Measurements from ENCODE around the gene STMN3. TPM values are rescaled to one million over a fixed set of nuclear protein-coding genes. Genes with fewer than 3 reads are reported as not detected.

Gene STMN3
- total RNA-seq, 1 experiment from 2014 or later = 27.9 TPM

GRCh38 chr20:63656451-63656850, 3.2 kb upstream of the STMN3 start:
- Mint-ChIP-seq H3K4me3 (ENCODE audit: unreplicated experiment) (no peak overlapping the region), H3K27ac (ENCODE audit: unreplicated experiment) (no peak overlapping the region), H3K36me3 (ENCODE audit: insufficient read depth, unreplicated experiment) (peaks cover 26% of the 10 kb centered on the region), H3K27me3 (ENCODE audit: insufficient read depth, unreplicated experiment) (peaks cover 3% of the 10 kb centered on the region), H3K4me1 (ENCODE audit: low read depth, unreplicated experiment) (peaks cover 20% of the 10 kb centered on the region), H3K9me3 (ENCODE audit: unreplicated experiment) (no peaks in the 10 kb centered on the region)
- DNase-seq = no peak
- CTCF ChIA-PET = no interaction called here
- intact Hi-C loops (cut with micrococcal nuclease; ENCODE audit: unreplicated experiment) = no loop called here
- Histone ChIP-seq H3K27me3 (replicated peaks; ENCODE audit: control insufficient read depth, insufficient read depth, low read length) (no peaks in the 10 kb centered on the region), H3K36me3 (ENCODE audit: control insufficient read depth, insufficient read depth, low read length) (no peaks in the 10 kb centered on the region), H3K9me3 (no peaks in the 10 kb centered on the region), H3K4me3 (ENCODE audit: low read depth, low read length) (no peak overlapping the region), H3K4me1 (peaks cover 15% of the 10 kb centered on the region)
- POLR2A ChIA-PET = interaction anchor here (0.5 kb wide), 1 partner anchor 9 kb away, joined by 4 read pairs; no protein-coding TSS in a partner anchor
- no TSS peak for BruUV-seq (replicated peaks)
- TF ChIP-seq CTCF (IDR thresholded peaks at IDR 0.05; ENCODE audit: insufficient read depth in 1 of 2, low read depth in 1 of 2, low read length in 1 of 2, severe bottlenecking in 1 of 2, unreplicated experiment in 1 of 2) = no peak

- Histone ChIP-seq H3K4me1 (peaks cover 15% of the 10 kb centered on the region), H3K9me3 (no peaks in the 10 kb centered on the region), H3K27me3 (replicated peaks; ENCODE audit: control insufficient read depth, insufficient read depth, low read length) (no peaks in the 10 kb centered on the region), H3K36me3 (ENCODE audit: control insufficient read depth, insufficient read depth, low read length) (no peaks in the 10 kb centered on the region), H3K4me3 (ENCODE audit: low read depth, low read length) (no peak overlapping the region)
- H3K4me3 Mint-ChIP-seq (ENCODE audit: unreplicated experiment) = no peak overlapping the region
- H3K27me3 Mint-ChIP-seq (ENCODE audit: insufficient read depth, unreplicated experiment) = peaks cover 4% of the 10 kb centered on the region
- intact Hi-C loops (cut with micrococcal nuclease; ENCODE audit: unreplicated experiment) = no loop called here
- peaks cover 20% of the 10 kb centered on the region for H3K36me3 Mint-ChIP-seq (ENCODE audit: insufficient read depth, unreplicated experiment)
- ChIA-PET POLR2A (interaction anchor here (0.6 kb wide), 1 partner anchor 37 kb away, joined by 3 read pairs; no protein-coding TSS in a partner anchor), CTCF (interaction anchor here (0.8 kb wide), 1 partner anchor 13 kb away, joined by 3 read pairs; no protein-coding TSS in a partner anchor)
- no peaks in the 10 kb centered on the region for H3K9me3 Mint-ChIP-seq (ENCODE audit: unreplicated experiment)
- no TSS peak for BruUV-seq (replicated peaks)
- DNase-seq = no peak
- H3K27ac Mint-ChIP-seq (ENCODE audit: unreplicated experiment) = no peak overlapping the region
- peaks cover 22% of the 10 kb centered on the region for H3K4me1 Mint-ChIP-seq (ENCODE audit: low read depth, unreplicated experiment)
- no peak for TF ChIP-seq CTCF (IDR thresholded peaks at IDR 0.05; ENCODE audit: insufficient read depth in 1 of 2, low read depth in 1 of 2, low read length in 1 of 2, severe bottlenecking in 1 of 2, unreplicated experiment in 1 of 2)
Observed at GRCh38 chr20:63655249-63655648, 2.0 kb upstream of the STMN3 start.

- no peak for DNase-seq
- no peaks in the 10 kb centered on the region for H3K36me3 ChIP-seq (ENCODE audit: control insufficient read depth, insufficient read depth, low read length)
- H3K4me1 Mint-ChIP-seq (ENCODE audit: low read depth, unreplicated experiment) = peaks cover 13% of the 10 kb centered on the region
- intact Hi-C loops (cut with micrococcal nuclease; ENCODE audit: unreplicated experiment) = loop anchor here (1.0 kb wide), 2 partner anchors 12 to 26 kb away; no protein-coding TSS in a partner anchor
- H3K9me3 Mint-ChIP-seq (ENCODE audit: unreplicated experiment) = no peaks in the 10 kb centered on the region
- no peak for TF ChIP-seq CTCF (IDR thresholded peaks at IDR 0.05; ENCODE audit: insufficient read depth in 1 of 2, low read depth in 1 of 2, low read length in 1 of 2, severe bottlenecking in 1 of 2, unreplicated experiment in 1 of 2)
- ChIA-PET CTCF (interaction anchor here (1.4 kb wide), 1 partner anchor 12 kb away, joined by 13 read pairs; no protein-coding TSS in a partner anchor), POLR2A (interaction anchor here (1.1 kb wide), 1 partner anchor 12 kb away, joined by 16 read pairs; no protein-coding TSS in a partner anchor)
- peak overlapping the region; percentile 87 for H3K4me3 ChIP-seq (ENCODE audit: low read depth, low read length)
- BruUV-seq (replicated peaks) = no TSS peak
- no peaks in the 10 kb centered on the region for H3K9me3 ChIP-seq
- peaks cover 4% of the 10 kb centered on the region for H3K27me3 Mint-ChIP-seq (ENCODE audit: insufficient read depth, unreplicated experiment)
- no peaks in the 10 kb centered on the region for H3K27me3 ChIP-seq (replicated peaks; ENCODE audit: control insufficient read depth, insufficient read depth, low read length)
- H3K27ac Mint-ChIP-seq (ENCODE audit: unreplicated experiment) = no peak overlapping the region
- H3K4me1 ChIP-seq = peaks cover 10% of the 10 kb centered on the region
- peaks cover 20% of the 10 kb centered on the region for H3K36me3 Mint-ChIP-seq (ENCODE audit: insufficient read depth, unreplicated experiment)
- H3K4me3 Mint-ChIP-seq (ENCODE audit: unreplicated experiment) = peak overlapping the region; percentile 72
Observed at GRCh38 chr20:63653974-63654668, 897 bp upstream of the STMN3 start.

All from Caco-2 (cell line).